CD14-positive monocyte (primary cell): ENCODE measurements around the gene ARHGEF10L. TPM values are rescaled to one million over a fixed set of nuclear protein-coding genes. Genes with fewer than 3 reads are reported as not detected.

Experiments used
- DNase-seq, 3 donors: peaks; one replicate each; pipeline ENCODE4 v3.0.0-alpha.2; 2011 to 2022
- H2AFZ ChIP-seq: 2 replicates; pipeline ENCODE4 v1.6.0; 2012; ENCODE audit warnings: mild to moderate bottlenecking, low read depth, low read length, inconsistent platforms; ENCODE audit not compliant: insufficient read depth, poor library complexity, severe bottlenecking
- H3K27ac ChIP-seq, 2 donors: 1 replicate in 1 of 2; 2 replicates in 1 of 2; pipeline ENCODE4 v1.5.1; 2012 to 2013; ENCODE audit warnings: low read length in 2 of 2, control low read depth in 1 of 2, inconsistent platforms in 1 of 2, low read depth in 1 of 2, mild to moderate bottlenecking in 1 of 2
- H3K27me3 ChIP-seq, 2 donors: one replicate each; pipeline versions ENCODE4 v1.6.0 to v1.6.1; 2011 to 2013; ENCODE audit warnings: low read length in 2 of 2; ENCODE audit not compliant: control insufficient read depth in 2 of 2, insufficient read depth in 2 of 2
- H3K36me3 ChIP-seq, 2 donors: replicated peaks in 1 of 2; 1 replicate in 1 of 2; 2 replicates in 1 of 2; pipeline versions ENCODE4 v1.5.1 to v1.6.1; 2012 to 2013; ENCODE audit warnings: low read length in 2 of 2, control low read depth in 1 of 2, inconsistent platforms in 1 of 2, mild to moderate bottlenecking in 1 of 2; ENCODE audit not compliant: insufficient read depth in 2 of 2, control insufficient read depth in 1 of 2
- H3K4me1 ChIP-seq, 2 donors: 1 replicate in 1 of 2; 2 replicates in 1 of 2; pipeline versions ENCODE4 v1.5.1 to v1.6.1; 2012 to 2013; ENCODE audit warnings: low read length in 2 of 2, control low read depth in 1 of 2, inconsistent platforms in 1 of 2, mild to moderate bottlenecking in 1 of 2, moderate library complexity in 1 of 2; ENCODE audit not compliant: insufficient read depth in 2 of 2, control insufficient read depth in 1 of 2
- H3K4me2 ChIP-seq: replicated peaks from 2 replicates; pipeline ENCODE3; 2012; ENCODE audit warnings: low read length, moderate library complexity, mild to moderate bottlenecking; ENCODE audit not compliant: poor library complexity, severe bottlenecking; ENCODE audit errors: extremely low read depth
- H3K4me3 ChIP-seq, 3 experiments: fragments of 200-600 bp in 1 of 3; sonication (generic) in 1 of 3; replicated peaks in 1 of 3; 1 replicate in 2 of 3; 2 replicates in 1 of 3; pipeline ENCODE4 v1.5.1; 2011 to 2013; ENCODE audit warnings: low read length in 3 of 3, mild to moderate bottlenecking in 3 of 3, control low read depth in 2 of 3, low read depth in 2 of 3, inconsistent platforms in 1 of 3, moderate library complexity in 1 of 3
- H3K79me2 ChIP-seq: 2 replicates; pipeline ENCODE4 v1.6.0; 2012; ENCODE audit warnings: mild to moderate bottlenecking, control low read depth, inconsistent platforms, low read length, moderate library complexity; ENCODE audit not compliant: insufficient read depth
- H3K9ac ChIP-seq: 2 replicates; pipeline ENCODE4 v1.6.0; 2017; ENCODE audit warnings: low read length, mild to moderate bottlenecking; ENCODE audit not compliant: insufficient read depth, poor library complexity, severe bottlenecking
- H3K9me3 ChIP-seq, 2 donors: replicated peaks in 1 of 2; 1 replicate in 1 of 2; 2 replicates in 1 of 2; pipeline versions ENCODE4 v1.5.1 to v1.6.1; 2012 to 2013; ENCODE audit warnings: low read length in 2 of 2, control low read depth in 1 of 2; ENCODE audit not compliant: control insufficient read depth in 1 of 2, insufficient read depth in 1 of 2
- H4K20me1 ChIP-seq: 2 replicates; pipeline ENCODE4 v1.6.0; 2012; ENCODE audit warnings: mild to moderate bottlenecking, low read length, control low read depth, moderate library complexity; ENCODE audit not compliant: insufficient read depth
- H3K27ac Mint-ChIP-seq, 7 donors: one replicate each; pipeline ENCODE4 v1.8.0; 2020; ENCODE audit warnings: mild to moderate bottlenecking in 7 of 7, mixed read lengths in 7 of 7, moderate library complexity in 6 of 7, inconsistent platforms in 2 of 7
- H3K27me3 Mint-ChIP-seq, 3 donors: one replicate each; pipeline ENCODE4 v1.8.0; 2021 to 2022; ENCODE audit warnings: low read depth in 3 of 3, mild to moderate bottlenecking in 3 of 3, mixed read lengths in 3 of 3, moderate library complexity in 3 of 3, inconsistent platforms in 1 of 3
- H3K36me3 Mint-ChIP-seq, 2 donors: one replicate each; pipeline ENCODE4 v1.8.0; 2020; ENCODE audit warnings: mixed read lengths in 2 of 2, inconsistent platforms in 1 of 2, mild to moderate bottlenecking in 1 of 2
- H3K4me1 Mint-ChIP-seq: one replicate; pipeline ENCODE4 v1.8.0; 2020; ENCODE audit warnings: mild to moderate bottlenecking, mixed read lengths
- H3K4me3 Mint-ChIP-seq, 2 donors: one replicate each; pipeline ENCODE4 v1.8.0; 2020; ENCODE audit warnings: mild to moderate bottlenecking in 2 of 2, mixed read lengths in 2 of 2, moderate library complexity in 1 of 2
- H3K9me3 Mint-ChIP-seq, 7 donors: one replicate each; pipeline ENCODE4 v1.8.0; 2020 to 2022; ENCODE audit warnings: mixed read lengths in 7 of 7, mild to moderate bottlenecking in 6 of 7, moderate library complexity in 6 of 7, inconsistent platforms in 2 of 7
- CTCF ChIP-seq: fragments of 200-600 bp; IDR thresholded peaks from one replicate; pipeline ENCODE4 v1.8.0; 2022; ENCODE audit warnings: antibody characterized with exemption, mild to moderate bottlenecking
- WGBS: methylation state at CpG from one replicate; pipeline ENCODE4 v1.1.5; 2013; ENCODE audit warnings: missing lambda C conversion rate; ENCODE audit not compliant: insufficient coverage; 5-methylcytosine and 5-hydroxymethylcytosine counted together
- intact Hi-C, 2 donors: fragments of 100-400 bp; cut with micrococcal nuclease; formaldehyde crosslinking; loops; one replicate each; pipeline versions ENCODE4 v1.15.0 to v1.15.1; 2023
- polyA plus RNA-seq, 3 donors: library from polyadenylated mRNA; depleted of rRNA in 1 of 3; unstranded in 2 of 3; stranded (reverse) in 1 of 3; fragments of 300-500 nt in 2 of 3; fragments of >200 nt in 1 of 3; fragmentation: Illumina TruSeq in 2 of 3; gene quantifications; 1 replicate in 2 of 3; 2 replicates in 1 of 3; pipeline ENCODE4 v1.2.3, GENCODE V29; 2012 to 2021

ARHGEF10L gene
- polyA plus RNA-seq, 3 donors, result 20.7 to 95.7 (median 23.7) TPM

DNA sequence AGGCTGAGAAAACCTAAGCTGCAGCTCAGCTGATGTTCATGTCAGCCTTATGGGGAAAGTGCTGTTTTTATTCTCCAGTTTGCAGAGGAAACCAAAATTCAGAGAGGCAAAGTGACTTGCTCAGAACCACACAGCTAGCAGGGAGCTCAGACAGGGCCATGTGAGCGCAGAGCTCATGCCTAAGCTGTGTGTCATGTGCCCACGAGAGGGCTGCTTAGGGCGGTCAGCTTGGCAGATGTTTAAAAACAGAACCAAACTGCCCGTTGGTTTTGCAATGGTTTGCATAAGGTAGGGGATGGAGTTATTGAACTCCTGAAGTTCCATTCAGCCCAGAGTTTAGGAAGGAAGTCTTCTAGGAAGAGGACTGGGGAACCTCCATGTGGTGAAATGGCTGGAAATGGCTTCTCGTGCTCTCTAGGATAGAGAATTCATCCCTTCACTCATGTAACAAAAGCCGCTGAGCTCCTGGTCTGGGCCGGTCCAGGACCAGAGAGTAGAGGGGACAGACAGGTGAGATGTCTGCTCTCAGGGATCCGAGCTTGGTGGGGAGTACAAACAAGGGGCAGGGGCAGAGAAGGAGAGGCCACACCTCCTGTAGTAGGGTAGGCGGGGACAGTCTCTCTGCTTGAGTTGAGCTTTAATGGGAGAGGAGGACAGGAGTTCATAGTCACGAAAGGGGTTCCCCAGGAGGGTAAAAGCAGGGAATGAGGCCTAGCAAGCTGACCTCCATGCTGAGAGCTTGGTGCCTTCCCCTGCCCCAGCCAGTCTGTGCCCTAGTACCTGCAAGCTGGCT, 46.9 kb downstream of the ARHGEF10L start:
- no peak overlapping the region for H3K4me3 Mint-ChIP-seq
- Histone ChIP-seq H3K27ac (no peak overlapping the region), H3K36me3 (no peaks in the 10 kb centered on the region), H3K9me3 (no peaks in the 10 kb centered on the region), H3K4me1 (peaks cover 29 to 31% of the 10 kb centered on the region in 2 donors), H3K4me2 (no peak overlapping the region), H3K27me3 (no peaks in the 10 kb centered on the region), H2AFZ (no peak overlapping the region), H3K4me3 (no peak overlapping the region), H3K79me2 (no peaks in the 10 kb centered on the region), H3K9ac (no peak overlapping the region), H4K20me1 (no peaks in the 10 kb centered on the region)
- H3K27ac Mint-ChIP-seq, result peak overlapping the region in 2 of 7 donors; percentile 38 to 49
- H3K36me3 Mint-ChIP-seq, result peaks cover 5 to 12% of the 10 kb centered on the region in 2 donors
- H3K27me3 Mint-ChIP-seq, result peaks cover 5 to 6% (median 5%) of the 10 kb centered on the region in 3 donors
- peaks cover 47% of the 10 kb centered on the region for H3K4me1 Mint-ChIP-seq
- DNase-seq, result peak; percentile 16 to 44 (median 33)
- H3K9me3 Mint-ChIP-seq, result no peaks in the 10 kb centered on the region
- 35% methylated on average over 7 of the region's 10 CpGs for WGBS
- TF ChIP-seq CTCF, result no peak
- intact Hi-C loops, result no loop called here

DNA sequence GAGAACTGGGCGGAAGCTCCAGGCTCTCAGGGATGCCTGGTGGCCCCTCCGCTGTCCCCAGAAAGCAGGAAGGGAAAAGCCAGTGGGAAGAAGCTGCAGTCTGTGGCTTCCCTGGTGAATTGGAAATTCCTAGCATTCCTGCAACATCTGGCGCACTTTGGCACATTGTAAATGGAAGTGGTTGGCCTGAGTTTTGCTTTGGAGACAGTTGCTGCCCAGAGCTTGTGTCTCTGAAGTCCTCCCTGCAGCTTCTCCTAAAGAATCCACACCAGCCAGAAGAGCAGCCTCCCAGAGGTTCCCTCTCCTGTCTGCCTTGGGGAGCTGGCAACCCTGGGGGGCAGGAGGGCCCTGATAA, 48.2 kb downstream of the ARHGEF10L start:
- no peak overlapping the region for H3K27ac Mint-ChIP-seq
- no peak overlapping the region for H3K27ac ChIP-seq
- intact Hi-C loops, result no loop called here
- no CpG with 5 or more reads among the region's 3 CpGs for WGBS
- peaks cover 6 to 8% (median 6%) of the 10 kb centered on the region in 3 donors for H3K27me3 Mint-ChIP-seq
- no peak for TF ChIP-seq CTCF
- H3K4me1 ChIP-seq, result peaks cover 21 to 22% of the 10 kb centered on the region in 2 donors
- H2AFZ ChIP-seq, result no peak overlapping the region
- no peak overlapping the region for H3K9ac ChIP-seq
- no peak overlapping the region for H3K4me3 ChIP-seq
- no peaks in the 10 kb centered on the region for H3K9me3 Mint-ChIP-seq
- H3K27me3 ChIP-seq, result no peaks in the 10 kb centered on the region
- H3K36me3 ChIP-seq, result no peaks in the 10 kb centered on the region
- no peaks in the 10 kb centered on the region for H4K20me1 ChIP-seq
- no peak overlapping the region for H3K4me3 Mint-ChIP-seq
- H3K79me2 ChIP-seq, result no peaks in the 10 kb centered on the region
- no peaks in the 10 kb centered on the region for H3K9me3 ChIP-seq
- H3K4me1 Mint-ChIP-seq, result peaks cover 34% of the 10 kb centered on the region
- peaks cover 2 to 12% of the 10 kb centered on the region in 2 donors for H3K36me3 Mint-ChIP-seq
- DNase-seq, result no peak
- no peak overlapping the region for H3K4me2 ChIP-seq
